ENCODE measurements around the gene CLIP3. TPM values are rescaled to one million over a fixed set of nuclear protein-coding genes. Genes with fewer than 3 reads are reported as not detected.
A peak's percentile ranks its signal among the peaks of the same experiment; 100 is the strongest.

CLIP3 gene
- total RNA-seq, 2 experiments from 2014 or later = 0.74 to 1.2 TPM

- H3K9me3 Mint-ChIP-seq = no peaks in the 10 kb centered on the region
- no peaks in the 10 kb centered on the region for H3K27me3 Mint-ChIP-seq
- peak overlapping the region; percentile 96 for H3K4me3 Mint-ChIP-seq
- peaks cover 27% of the 10 kb centered on the region for H3K36me3 Mint-ChIP-seq (ENCODE audit: low read depth)
- TF ChIP-seq CTCF (IDR thresholded peaks at IDR 0.05) = no peak
- CTCF ChIA-PET = interaction anchor here (2.2 kb wide), 1 partner anchor 15 kb away, joined by 5 read pairs; no protein-coding TSS in a partner anchor
- peaks cover 38% of the 10 kb centered on the region for H3K4me1 Mint-ChIP-seq (ENCODE audit: low read depth)
- no peak for DNase-seq
- intact Hi-C loops (cut with micrococcal nuclease) = no loop called here
- POLR2A ChIA-PET = interaction anchor here (0.8 to 1.8 kb wide), 2 partner anchors 15 to 128 kb away, joined by 3 to 5 read pairs; no protein-coding TSS in a partner anchor
- no peak for ATAC-seq
- H3K27ac Mint-ChIP-seq = peak overlapping the region; percentile 89
These were observed 35.9 kb downstream of the CLIP3 start for GRCh38 chr19:35996777-35997176.

GRCh38 chr19:35995048-35995993 is 37.4 kb downstream of the CLIP3 start, which contains the start of gene SDHAF1:
TSS of gene SDHAF1 (plus strand) at chr19:35995188. CDS start at chr19:35995275, 87 bp downstream.
- TF ChIP-seq CTCF (IDR thresholded peaks at IDR 0.05) = no peak
- intact Hi-C loops (cut with micrococcal nuclease) = no loop called here
- CTCF ChIA-PET = interaction anchor here (1.0 to 2.0 kb wide), 2 partner anchors 19 to 37 kb away, joined by 4 to 6 read pairs; partner anchors contain the start of gene ALKBH6
- H3K9me3 Mint-ChIP-seq = no peaks in the 10 kb centered on the region
- H3K27ac Mint-ChIP-seq = peak within 1 kb of the TSS; percentile 95
- DNase-seq (peak; percentile 98), ATAC-seq (peak; percentile 86)
- peaks cover 20% of the 10 kb centered on the region for H3K36me3 Mint-ChIP-seq (ENCODE audit: low read depth)
- no peaks in the 10 kb centered on the region for H3K27me3 Mint-ChIP-seq
- peak within 1 kb of the TSS; percentile 96 for H3K4me3 Mint-ChIP-seq
- H3K4me1 Mint-ChIP-seq (ENCODE audit: low read depth) = peaks cover 35% of the 10 kb centered on the region
- POLR2A ChIA-PET = interaction anchor here (0.5 to 1.8 kb wide), 7 partner anchors 12 to 180 kb away, joined by 3 to 6 read pairs (median 4); partner anchors contain the start of gene ALKBH6

GRCh38 chr19:35993923-35994598 is 38.6 kb downstream of the CLIP3 start:
- intact Hi-C loops (cut with micrococcal nuclease) = loop anchor here (5.0 kb wide), 1 partner anchor 37 kb away; no protein-coding TSS in a partner anchor
- no peaks in the 10 kb centered on the region for H3K27me3 Mint-ChIP-seq
- peaks cover 17% of the 10 kb centered on the region for H3K36me3 Mint-ChIP-seq (ENCODE audit: low read depth)
- ATAC-seq (no peak), DNase-seq (peak; percentile 36)
- peak overlapping the region; percentile 57 for H3K27ac Mint-ChIP-seq
- TF ChIP-seq CTCF (IDR thresholded peaks at IDR 0.05) = no peak
- peak overlapping the region; percentile 96 for H3K4me3 Mint-ChIP-seq
- H3K9me3 Mint-ChIP-seq = peaks cover under 1% of the 10 kb centered on the region
- ChIA-PET POLR2A (interaction anchor here (0.7 to 1.8 kb wide), 6 partner anchors 13 to 283 kb away, joined by 3 to 7 read pairs (median 4); partner anchors contain the start of genes ALKBH6 and IGFLR1), CTCF (interaction anchor here (0.8 to 2.0 kb wide), 8 partner anchors 17 to 63 kb away, joined by 3 to 6 read pairs (median 4); no protein-coding TSS in a partner anchor)
- peaks cover 27% of the 10 kb centered on the region for H3K4me1 Mint-ChIP-seq (ENCODE audit: low read depth)

- TF ChIP-seq CTCF (IDR thresholded peaks at IDR 0.05) = no peak
- peaks cover 7% of the 10 kb centered on the region for H3K27me3 Mint-ChIP-seq
- H3K27ac Mint-ChIP-seq = no peak overlapping the region
- ChIA-PET POLR2A (interaction anchor here (1.5 kb wide), 1 partner anchor 12 kb away, joined by 7 read pairs; no protein-coding TSS in a partner anchor), CTCF (interaction anchor here (0.8 to 1.4 kb wide), 7 partner anchors 18 to 62 kb away, joined by 3 to 5 read pairs (median 3); no protein-coding TSS in a partner anchor)
- no peak overlapping the region for H3K4me3 Mint-ChIP-seq
- no peak for ATAC-seq
- H3K9me3 Mint-ChIP-seq = peaks cover 4% of the 10 kb centered on the region
- peaks cover 25% of the 10 kb centered on the region for H3K4me1 Mint-ChIP-seq (ENCODE audit: low read depth)
- intact Hi-C loops (cut with micrococcal nuclease) = loop anchor here (5.0 kb wide), 1 partner anchor 36 kb away; no protein-coding TSS in a partner anchor
- DNase-seq = no peak
- H3K36me3 Mint-ChIP-seq (ENCODE audit: low read depth) = peaks cover 14% of the 10 kb centered on the region
These were observed 39.5 kb downstream of the CLIP3 start for GRCh38 chr19:35992907-35993765.
